ENCODE data around the gene MCC. TPM values are rescaled to one million over a fixed set of nuclear protein-coding genes. Genes with fewer than 3 reads are reported as not detected.
A peak's percentile ranks its signal among the peaks of the same experiment; 100 is the strongest.

The MCC gene
- total RNA-seq, 1 donor from 2014 or later, result 26.9 TPM

DNA sequence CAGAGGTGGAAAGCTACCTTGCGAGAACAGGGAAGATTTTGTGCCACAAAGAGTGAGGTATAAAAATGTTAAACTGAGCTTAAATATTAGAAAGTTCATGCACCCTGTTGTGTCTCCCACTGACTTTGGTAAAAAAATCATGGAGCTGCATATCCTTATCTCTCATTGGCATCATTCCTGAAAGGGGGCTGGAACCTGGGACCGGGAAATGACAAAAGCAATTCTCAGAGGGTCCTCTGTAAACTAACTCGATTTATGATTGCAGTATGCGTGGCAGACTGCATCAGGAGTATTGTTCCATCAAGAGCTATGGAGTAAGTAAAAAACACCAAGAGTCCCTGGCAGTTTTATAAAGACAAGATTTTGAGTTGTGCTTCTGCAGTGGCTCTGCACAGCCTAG is 362.9 kb downstream of the MCC start:
- Histone ChIP-seq H3K79me2 (ENCODE audit: insufficient read depth, low read length) (no peaks in the 10 kb centered on the region), H3K27me3 (ENCODE audit: insufficient read depth, low read length) (no peaks in the 10 kb centered on the region), H3K4me1 (ENCODE audit: insufficient read depth, low read length) (no peaks in the 10 kb centered on the region), H3K27ac (ENCODE audit: low read depth, low read length) (no peak overlapping the region), H2AFZ (ENCODE audit: low read depth, low read length) (no peak overlapping the region), H4K20me1 (ENCODE audit: insufficient read depth, low read length) (peaks cover 21% of the 10 kb centered on the region), H3K9me3 (ENCODE audit: insufficient read depth, low read depth, low read length) (no peaks in the 10 kb centered on the region), H3K9ac (ENCODE audit: low read length) (no peak overlapping the region), H3K4me3 (ENCODE audit: insufficient read depth, low read depth, low read length) (no peak overlapping the region), H3K4me2 (ENCODE audit: low read length) (no peak overlapping the region), H3K36me3 (ENCODE audit: insufficient read depth, low read length) (no peaks in the 10 kb centered on the region)
- H3K4me1 Mint-ChIP-seq (ENCODE audit: low read depth, unreplicated experiment), result no peaks in the 10 kb centered on the region
- H3K4me3 Mint-ChIP-seq (ENCODE audit: unreplicated experiment), result no peak overlapping the region
- DNase-seq (ENCODE audit: low read depth) (no peak), FAIRE-seq (no peak)
- peaks cover 7% of the 10 kb centered on the region for H3K9me3 Mint-ChIP-seq (ENCODE audit: unreplicated experiment)
- TF ChIP-seq, protein P1, sequence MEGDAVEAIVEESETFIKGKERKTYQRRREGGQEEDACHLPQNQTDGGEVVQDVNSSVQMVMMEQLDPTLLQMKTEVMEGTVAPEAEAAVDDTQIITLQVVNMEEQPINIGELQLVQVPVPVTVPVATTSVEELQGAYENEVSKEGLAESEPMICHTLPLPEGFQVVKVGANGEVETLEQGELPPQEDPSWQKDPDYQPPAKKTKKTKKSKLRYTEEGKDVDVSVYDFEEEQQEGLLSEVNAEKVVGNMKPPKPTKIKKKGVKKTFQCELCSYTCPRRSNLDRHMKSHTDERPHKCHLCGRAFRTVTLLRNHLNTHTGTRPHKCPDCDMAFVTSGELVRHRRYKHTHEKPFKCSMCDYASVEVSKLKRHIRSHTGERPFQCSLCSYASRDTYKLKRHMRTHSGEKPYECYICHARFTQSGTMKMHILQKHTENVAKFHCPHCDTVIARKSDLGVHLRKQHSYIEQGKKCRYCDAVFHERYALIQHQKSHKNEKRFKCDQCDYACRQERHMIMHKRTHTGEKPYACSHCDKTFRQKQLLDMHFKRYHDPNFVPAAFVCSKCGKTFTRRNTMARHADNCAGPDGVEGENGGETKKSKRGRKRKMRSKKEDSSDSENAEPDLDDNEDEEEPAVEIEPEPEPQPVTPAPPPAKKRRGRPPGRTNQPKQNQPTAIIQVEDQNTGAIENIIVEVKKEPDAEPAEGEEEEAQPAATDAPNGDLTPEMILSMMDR (IDR thresholded peaks at IDR 0.05; ENCODE audit: insufficient read depth, low read depth, low read length), result no peak
- no peak for TF ChIP-seq EZH2 (IDR thresholded peaks at IDR 0.05; ENCODE audit: insufficient read depth, low read length)
- H3K27ac Mint-ChIP-seq (ENCODE audit: unreplicated experiment), result no peak overlapping the region
- H3K36me3 Mint-ChIP-seq (ENCODE audit: low read depth, unreplicated experiment), result peaks cover 7% of the 10 kb centered on the region
- peaks cover 2% of the 10 kb centered on the region for H3K27me3 Mint-ChIP-seq (ENCODE audit: low read depth, unreplicated experiment)

DNA sequence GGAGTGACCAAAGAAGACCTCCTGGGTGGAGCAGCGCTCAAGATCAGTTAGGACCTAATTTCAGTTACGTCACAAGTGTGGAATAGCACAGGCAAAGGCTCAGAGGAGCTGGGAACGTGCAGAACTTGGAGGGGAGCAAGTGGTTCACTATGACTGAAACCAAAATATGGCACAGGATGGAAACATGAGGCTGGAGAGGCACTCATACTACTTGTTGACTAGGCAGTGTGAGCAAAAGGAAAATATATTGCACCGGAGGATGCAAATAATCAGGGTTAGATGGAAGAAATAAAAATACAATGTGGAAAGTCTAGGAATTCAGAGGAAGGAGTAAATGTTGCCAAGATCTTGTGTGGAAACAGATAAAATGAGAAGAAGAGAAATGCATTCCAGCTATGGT is 363.3 kb downstream of the MCC start:
- no peak overlapping the region for H3K27ac ChIP-seq (ENCODE audit: low read depth, low read length)
- no peaks in the 10 kb centered on the region for H3K4me1 Mint-ChIP-seq (ENCODE audit: low read depth, unreplicated experiment)
- no peaks in the 10 kb centered on the region for H3K4me1 ChIP-seq (ENCODE audit: insufficient read depth, low read length)
- no peaks in the 10 kb centered on the region for H3K27me3 ChIP-seq (ENCODE audit: insufficient read depth, low read length)
- FAIRE-seq (no peak), DNase-seq (ENCODE audit: low read depth) (no peak)
- no peak overlapping the region for H3K4me2 ChIP-seq (ENCODE audit: low read length)
- H3K9me3 Mint-ChIP-seq (ENCODE audit: unreplicated experiment), result peaks cover 7% of the 10 kb centered on the region
- H4K20me1 ChIP-seq (ENCODE audit: insufficient read depth, low read length), result peaks cover 21% of the 10 kb centered on the region
- peaks cover 2% of the 10 kb centered on the region for H3K27me3 Mint-ChIP-seq (ENCODE audit: low read depth, unreplicated experiment)
- H3K79me2 ChIP-seq (ENCODE audit: insufficient read depth, low read length), result no peaks in the 10 kb centered on the region
- H3K36me3 ChIP-seq (ENCODE audit: insufficient read depth, low read length), result no peaks in the 10 kb centered on the region
- no peak overlapping the region for H3K4me3 Mint-ChIP-seq (ENCODE audit: unreplicated experiment)
- H3K9me3 ChIP-seq (ENCODE audit: insufficient read depth, low read depth, low read length), result no peaks in the 10 kb centered on the region
- H3K27ac Mint-ChIP-seq (ENCODE audit: unreplicated experiment), result no peak overlapping the region
- H3K36me3 Mint-ChIP-seq (ENCODE audit: low read depth, unreplicated experiment), result peaks cover 7% of the 10 kb centered on the region
- no peak overlapping the region for H2AFZ ChIP-seq (ENCODE audit: low read depth, low read length)
- TF ChIP-seq, protein P1 (IDR thresholded peaks at IDR 0.05; ENCODE audit: insufficient read depth, low read depth, low read length), result no peak
- no peak for TF ChIP-seq EZH2 (IDR thresholded peaks at IDR 0.05; ENCODE audit: insufficient read depth, low read length)
- no peak overlapping the region for H3K4me3 ChIP-seq (ENCODE audit: insufficient read depth, low read depth, low read length)
- H3K9ac ChIP-seq (ENCODE audit: low read length), result no peak overlapping the region

DNA sequence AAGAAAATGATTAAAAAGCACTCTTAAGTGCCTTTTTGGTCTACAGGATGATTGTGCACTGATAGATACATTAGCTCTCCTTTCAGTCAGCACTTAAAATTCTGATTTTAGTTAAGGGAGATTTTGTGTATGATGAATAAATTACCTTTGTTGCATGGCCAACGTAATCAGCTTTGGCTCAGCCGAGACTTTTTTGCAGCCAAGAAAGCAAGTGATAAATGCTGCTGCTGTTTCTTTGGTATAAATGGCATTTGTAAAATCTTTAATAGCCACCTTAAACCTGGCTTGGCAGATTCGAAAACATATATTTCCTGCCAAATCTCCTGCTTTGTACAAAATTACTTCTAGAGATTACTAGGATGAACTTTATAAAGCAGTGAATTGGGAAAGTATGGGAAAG is 364.0 kb downstream of the MCC start:
- Histone ChIP-seq H3K9me3 (ENCODE audit: insufficient read depth, low read depth, low read length) (no peaks in the 10 kb centered on the region), H3K4me2 (ENCODE audit: low read length) (no peak overlapping the region), H3K27ac (ENCODE audit: low read depth, low read length) (no peak overlapping the region), H4K20me1 (ENCODE audit: insufficient read depth, low read length) (peaks cover 21% of the 10 kb centered on the region), H3K36me3 (ENCODE audit: insufficient read depth, low read length) (no peaks in the 10 kb centered on the region), H3K9ac (ENCODE audit: low read length) (no peak overlapping the region), H2AFZ (ENCODE audit: low read depth, low read length) (no peak overlapping the region), H3K4me1 (ENCODE audit: insufficient read depth, low read length) (no peaks in the 10 kb centered on the region), H3K79me2 (ENCODE audit: insufficient read depth, low read length) (no peaks in the 10 kb centered on the region), H3K27me3 (ENCODE audit: insufficient read depth, low read length) (no peaks in the 10 kb centered on the region), H3K4me3 (ENCODE audit: insufficient read depth, low read depth, low read length) (no peak overlapping the region)
- H3K27me3 Mint-ChIP-seq (ENCODE audit: low read depth, unreplicated experiment), result peaks cover 2% of the 10 kb centered on the region
- H3K9me3 Mint-ChIP-seq (ENCODE audit: unreplicated experiment), result peaks cover 3% of the 10 kb centered on the region
- no peak overlapping the region for H3K27ac Mint-ChIP-seq (ENCODE audit: unreplicated experiment)
- peaks cover 6% of the 10 kb centered on the region for H3K4me1 Mint-ChIP-seq (ENCODE audit: low read depth, unreplicated experiment)
- H3K36me3 Mint-ChIP-seq (ENCODE audit: low read depth, unreplicated experiment), result peaks cover 7% of the 10 kb centered on the region
- H3K4me3 Mint-ChIP-seq (ENCODE audit: unreplicated experiment), result no peak overlapping the region
- FAIRE-seq (no peak), DNase-seq (ENCODE audit: low read depth) (peak; percentile 20)
- TF ChIP-seq, protein P1 (IDR thresholded peaks at IDR 0.05; ENCODE audit: insufficient read depth, low read depth, low read length), result no peak
- TF ChIP-seq EZH2 (IDR thresholded peaks at IDR 0.05; ENCODE audit: insufficient read depth, low read length), result no peak
